ENCODE data around the gene CS. TPM values are rescaled to one million over a fixed set of nuclear protein-coding genes. Genes with fewer than 3 reads are reported as not detected.

CS gene
- polyA plus RNA-seq, 1 of the 3 experiments (the other 2 are of a cell fraction), result 121 TPM

GRCh38 chr12:56337753-56338251, 37.7 kb upstream of the CS start:
- Histone ChIP-seq H3K27me3 (ENCODE audit: insufficient read depth) (no peaks in the 10 kb centered on the region), H3K4me3 (ENCODE audit: low read depth in 2 of 2, low read length in 1 of 2) (no peak overlapping the region), H3K9me2 (no peaks in the 10 kb centered on the region), H3K79me2 (ENCODE audit: insufficient read depth) (peaks cover 3% of the 10 kb centered on the region; the same call in 1 of the 2 replicates), H3K27ac (ENCODE audit: low read depth in 2 of 2, low read length in 1 of 2) (no peak overlapping the region), H3K9me3 (no peaks in the 10 kb centered on the region), H3K4me2 (no peak overlapping the region), H3K36me3 (replicated peaks in 1 of 2; ENCODE audit: control insufficient read depth in 1 of 2, insufficient read depth in 2 of 2, low read length in 1 of 2) (peaks cover 7 to 9% of the 10 kb centered on the region in 2 experiments), H3K4me1 (ENCODE audit: control insufficient read depth in 1 of 2, insufficient read depth in 2 of 2, low read depth in 1 of 2, low read length in 1 of 2) (peaks cover 2 to 4% of the 10 kb centered on the region in 2 experiments; a peak in 1 of 4 replicates), H2AFZ (ENCODE audit: low read depth) (no peak overlapping the region), H4K20me1 (ENCODE audit: insufficient read depth) (no peaks in the 10 kb centered on the region), H3K9ac (no peak overlapping the region), H3F3A (replicated peaks; ENCODE audit: insufficient read depth) (peaks cover 15% of the 10 kb centered on the region)
- WGBS (ENCODE audit: low lambda C conversion rate), result 47% methylated on average over 7 of the region's 8 CpGs
- TF ChIP-seq NRF1 (IDR thresholded peaks at IDR 0.05; ENCODE audit: low read depth, low read length), result no peak
- no peak for TF ChIP-seq JUND (IDR thresholded peaks at IDR 0.05)
- POLR2A ChIA-PET, result interaction anchor here (0.6 kb wide), 1 partner anchor 528 kb away, joined by 3 read pairs; no protein-coding TSS in a partner anchor
- DNase-seq, result no peak
- CTCF ChIA-PET, result interaction anchor here (0.7 kb wide), 1 partner anchor 204 kb away, joined by 3 read pairs; no protein-coding TSS in a partner anchor

DNA sequence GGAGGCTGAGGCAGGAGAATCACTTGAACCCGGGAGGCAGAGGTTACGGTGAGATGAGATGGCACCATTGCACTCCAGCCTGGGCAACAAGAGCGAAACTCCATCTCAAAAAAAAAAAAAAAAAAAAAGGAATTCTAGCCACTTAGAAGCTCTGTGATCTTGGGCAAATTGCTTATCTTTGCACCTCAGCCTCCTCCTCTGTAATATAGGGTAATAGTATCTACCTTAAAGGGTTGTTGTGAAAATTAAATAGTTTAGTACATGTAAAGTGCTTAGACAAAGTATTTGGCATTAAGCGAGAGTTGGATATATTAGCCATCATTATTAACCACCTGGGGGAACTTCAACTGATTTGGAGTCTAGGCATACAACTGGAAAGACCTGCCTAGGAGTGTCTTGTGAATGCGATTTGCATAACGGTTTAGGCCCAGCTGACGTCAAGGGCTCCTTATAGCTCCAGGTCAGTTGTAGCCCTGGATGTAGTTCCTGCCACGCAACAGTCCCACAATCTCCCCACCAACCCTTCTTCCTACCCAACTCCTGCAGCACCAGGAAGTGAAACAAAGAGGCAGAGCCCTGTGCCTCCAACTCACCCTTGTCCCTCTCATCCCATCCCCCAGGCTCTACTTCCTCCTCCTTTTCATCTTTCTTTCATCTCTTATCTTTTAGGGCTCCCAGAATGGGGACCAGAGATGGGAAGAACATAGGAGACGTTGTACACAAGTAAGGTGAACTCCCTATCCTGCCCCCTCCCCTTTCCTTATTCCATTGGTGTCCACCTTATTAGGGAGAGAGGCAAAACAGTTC, 36.4 kb upstream of the CS start:
- no peaks in the 10 kb centered on the region for H3K27me3 ChIP-seq (ENCODE audit: insufficient read depth)
- H2AFZ ChIP-seq (ENCODE audit: low read depth), result no peak overlapping the region
- H3K27ac ChIP-seq (ENCODE audit: low read depth in 2 of 2, low read length in 1 of 2), result no peak overlapping the region
- peaks cover 10% of the 10 kb centered on the region for H3F3A ChIP-seq (replicated peaks; ENCODE audit: insufficient read depth)
- H3K9me2 ChIP-seq, result no peaks in the 10 kb centered on the region
- H3K4me2 ChIP-seq, result no peak overlapping the region
- DNase-seq, result no peak
- no peak overlapping the region for H3K9ac ChIP-seq
- ChIA-PET POLR2A (no interaction called here), CTCF (interaction anchor here (0.7 to 1.3 kb wide), 3 partner anchors 9 to 205 kb away, joined by 3 read pairs; no protein-coding TSS in a partner anchor)
- no peaks in the 10 kb centered on the region for H3K9me3 ChIP-seq
- TF ChIP-seq, protein P1, sequence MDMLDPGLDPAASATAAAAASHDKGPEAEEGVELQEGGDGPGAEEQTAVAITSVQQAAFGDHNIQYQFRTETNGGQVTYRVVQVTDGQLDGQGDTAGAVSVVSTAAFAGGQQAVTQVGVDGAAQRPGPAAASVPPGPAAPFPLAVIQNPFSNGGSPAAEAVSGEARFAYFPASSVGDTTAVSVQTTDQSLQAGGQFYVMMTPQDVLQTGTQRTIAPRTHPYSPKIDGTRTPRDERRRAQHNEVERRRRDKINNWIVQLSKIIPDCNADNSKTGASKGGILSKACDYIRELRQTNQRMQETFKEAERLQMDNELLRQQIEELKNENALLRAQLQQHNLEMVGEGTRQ (IDR thresholded peaks at IDR 0.05; ENCODE audit: borderline replicate concordance, low read depth, low read length), result no peak
- TF ChIP-seq TAF1 (IDR thresholded peaks at IDR 0.05; ENCODE audit: borderline replicate concordance, low read depth, low read length) (no peak), EZH2phosphoT487 (IDR thresholded peaks at IDR 0.05; ENCODE audit: borderline replicate concordance, low read depth) (no peak), TEAD4 (IDR thresholded peaks at IDR 0.05; ENCODE audit: borderline replicate concordance, insufficient read depth) (no peak), FOXM1 (IDR thresholded peaks at IDR 0.05; ENCODE audit: low read depth) (no peak), YY1 (IDR thresholded peaks at IDR 0.05; ENCODE audit: low read depth) (no peak), SMC3 (IDR thresholded peaks at IDR 0.05; ENCODE audit: low read depth, low read length) (no peak), MXI1 (IDR thresholded peaks at IDR 0.05; ENCODE audit: low read depth, low read length) (no peak), RAD21 (IDR thresholded peaks at IDR 0.05; ENCODE audit: low read length) (no peak), REST (IDR thresholded peaks at IDR 0.05; ENCODE audit: low read depth, low read length) (no peak), RFX5 (IDR thresholded peaks at IDR 0.05; ENCODE audit: low read length) (no peak)
- TF ChIP-seq, protein P2, sequence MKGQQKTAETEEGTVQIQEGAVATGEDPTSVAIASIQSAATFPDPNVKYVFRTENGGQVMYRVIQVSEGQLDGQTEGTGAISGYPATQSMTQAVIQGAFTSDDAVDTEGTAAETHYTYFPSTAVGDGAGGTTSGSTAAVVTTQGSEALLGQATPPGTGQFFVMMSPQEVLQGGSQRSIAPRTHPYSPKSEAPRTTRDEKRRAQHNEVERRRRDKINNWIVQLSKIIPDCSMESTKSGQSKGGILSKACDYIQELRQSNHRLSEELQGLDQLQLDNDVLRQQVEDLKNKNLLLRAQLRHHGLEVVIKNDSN (IDR thresholded peaks at IDR 0.05; ENCODE audit: borderline replicate concordance, low read depth), result no peak
- TF ChIP-seq, protein P3, sequence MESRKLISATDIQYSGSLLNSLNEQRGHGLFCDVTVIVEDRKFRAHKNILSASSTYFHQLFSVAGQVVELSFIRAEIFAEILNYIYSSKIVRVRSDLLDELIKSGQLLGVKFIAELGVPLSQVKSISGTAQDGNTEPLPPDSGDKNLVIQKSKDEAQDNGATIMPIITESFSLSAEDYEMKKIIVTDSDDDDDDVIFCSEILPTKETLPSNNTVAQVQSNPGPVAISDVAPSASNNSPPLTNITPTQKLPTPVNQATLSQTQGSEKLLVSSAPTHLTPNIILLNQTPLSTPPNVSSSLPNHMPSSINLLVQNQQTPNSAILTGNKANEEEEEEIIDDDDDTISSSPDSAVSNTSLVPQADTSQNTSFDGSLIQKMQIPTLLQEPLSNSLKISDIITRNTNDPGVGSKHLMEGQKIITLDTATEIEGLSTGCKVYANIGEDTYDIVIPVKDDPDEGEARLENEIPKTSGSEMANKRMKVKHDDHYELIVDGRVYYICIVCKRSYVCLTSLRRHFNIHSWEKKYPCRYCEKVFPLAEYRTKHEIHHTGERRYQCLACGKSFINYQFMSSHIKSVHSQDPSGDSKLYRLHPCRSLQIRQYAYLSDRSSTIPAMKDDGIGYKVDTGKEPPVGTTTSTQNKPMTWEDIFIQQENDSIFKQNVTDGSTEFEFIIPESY (IDR thresholded peaks at IDR 0.05; ENCODE audit: borderline replicate concordance, low read depth), result no peak
- 85% methylated on average over 9 of the region's 9 CpGs for WGBS (ENCODE audit: low lambda C conversion rate)
- no peak overlapping the region for H3K4me3 ChIP-seq (ENCODE audit: low read depth in 2 of 2, low read length in 1 of 2)
- peaks cover 0 to 4% of the 10 kb centered on the region in 2 experiments for H3K36me3 ChIP-seq (replicated peaks in 1 of 2; ENCODE audit: control insufficient read depth in 1 of 2, insufficient read depth in 2 of 2, low read length in 1 of 2)
- H4K20me1 ChIP-seq (ENCODE audit: insufficient read depth), result no peaks in the 10 kb centered on the region
- peaks cover 4 to 8% of the 10 kb centered on the region in 2 experiments; a peak in 1 of 4 replicates for H3K4me1 ChIP-seq (ENCODE audit: control insufficient read depth in 1 of 2, insufficient read depth in 2 of 2, low read depth in 1 of 2, low read length in 1 of 2)
- H3K79me2 ChIP-seq (ENCODE audit: insufficient read depth), result peaks cover 4% of the 10 kb centered on the region; the same call in 1 of the 2 replicates

Measured in SK-N-SH (cell line).